Measurements from ENCODE around the gene RPS14. TPM values are rescaled to one million over a fixed set of nuclear protein-coding genes. Genes with fewer than 3 reads are reported as not detected.
A peak's percentile ranks its signal among the peaks of the same experiment; 100 is the strongest.

The RPS14 gene
- total and polyA plus RNA-seq, 12 donors, result 984 to 4,233 (median 1,252) TPM

DNA sequence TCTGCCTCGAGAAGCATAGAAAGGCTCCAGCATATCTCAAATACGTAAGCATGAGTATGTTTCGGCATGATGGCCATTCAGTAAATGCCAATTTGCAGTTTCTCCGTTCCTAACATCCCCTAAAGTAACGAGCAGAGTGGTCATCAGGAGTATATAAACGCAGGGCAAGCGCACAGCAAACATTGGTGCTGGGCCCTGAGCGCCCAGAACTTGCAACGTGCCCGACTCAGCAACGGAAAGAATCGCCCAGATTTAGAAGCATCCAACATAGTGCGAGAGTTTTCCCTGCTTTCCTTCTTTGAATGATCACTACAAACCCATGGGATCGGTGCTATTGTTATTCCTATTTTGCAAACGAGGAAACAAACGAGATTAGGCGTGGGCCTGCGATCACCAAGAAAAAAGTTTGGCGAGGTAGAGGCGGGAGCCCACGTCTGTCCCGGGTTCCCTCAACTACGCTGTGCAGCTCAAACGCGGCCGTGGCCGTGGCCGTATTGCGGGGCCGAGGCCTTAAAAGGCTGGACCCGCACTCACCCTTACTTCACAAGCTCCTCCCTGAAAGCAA lies 505 bp downstream of the RPS14 start:
- WGBS, 2 donors, result 0 to 1% methylated on average over 31 of the region's 31 CpGs
- ATAC-seq, result peak; percentile 48 to 73 (median 62)
- TF ChIP-seq, protein P1, sequence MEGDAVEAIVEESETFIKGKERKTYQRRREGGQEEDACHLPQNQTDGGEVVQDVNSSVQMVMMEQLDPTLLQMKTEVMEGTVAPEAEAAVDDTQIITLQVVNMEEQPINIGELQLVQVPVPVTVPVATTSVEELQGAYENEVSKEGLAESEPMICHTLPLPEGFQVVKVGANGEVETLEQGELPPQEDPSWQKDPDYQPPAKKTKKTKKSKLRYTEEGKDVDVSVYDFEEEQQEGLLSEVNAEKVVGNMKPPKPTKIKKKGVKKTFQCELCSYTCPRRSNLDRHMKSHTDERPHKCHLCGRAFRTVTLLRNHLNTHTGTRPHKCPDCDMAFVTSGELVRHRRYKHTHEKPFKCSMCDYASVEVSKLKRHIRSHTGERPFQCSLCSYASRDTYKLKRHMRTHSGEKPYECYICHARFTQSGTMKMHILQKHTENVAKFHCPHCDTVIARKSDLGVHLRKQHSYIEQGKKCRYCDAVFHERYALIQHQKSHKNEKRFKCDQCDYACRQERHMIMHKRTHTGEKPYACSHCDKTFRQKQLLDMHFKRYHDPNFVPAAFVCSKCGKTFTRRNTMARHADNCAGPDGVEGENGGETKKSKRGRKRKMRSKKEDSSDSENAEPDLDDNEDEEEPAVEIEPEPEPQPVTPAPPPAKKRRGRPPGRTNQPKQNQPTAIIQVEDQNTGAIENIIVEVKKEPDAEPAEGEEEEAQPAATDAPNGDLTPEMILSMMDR (IDR thresholded peaks at IDR 0.05), result no peak
- Histone ChIP-seq H3K27me3 (no peaks in the 10 kb centered on the region), H3K36me3 (peaks cover 0 to 41% (median 38%) of the 10 kb centered on the region in 9 donors), H3K27ac (peak overlapping the region; percentile 89 to 99 (median 97)), H3K4me3 (peak overlapping the region; percentile 45 to 97 (median 84)), H3K4me1 (peaks cover 7 to 45% (median 18%) of the 10 kb centered on the region in 9 donors), H3K9me3 (peaks cover 0 to 5% (median 0%) of the 10 kb centered on the region in 11 donors)
- intact Hi-C loops (cut with DNase I), result loop anchor here in 1 of 10 donors (5.0 kb wide), 1 partner anchor 92 kb away; the partner anchor contains the start of gene TCOF1
- DNase-seq, result no peak

DNA sequence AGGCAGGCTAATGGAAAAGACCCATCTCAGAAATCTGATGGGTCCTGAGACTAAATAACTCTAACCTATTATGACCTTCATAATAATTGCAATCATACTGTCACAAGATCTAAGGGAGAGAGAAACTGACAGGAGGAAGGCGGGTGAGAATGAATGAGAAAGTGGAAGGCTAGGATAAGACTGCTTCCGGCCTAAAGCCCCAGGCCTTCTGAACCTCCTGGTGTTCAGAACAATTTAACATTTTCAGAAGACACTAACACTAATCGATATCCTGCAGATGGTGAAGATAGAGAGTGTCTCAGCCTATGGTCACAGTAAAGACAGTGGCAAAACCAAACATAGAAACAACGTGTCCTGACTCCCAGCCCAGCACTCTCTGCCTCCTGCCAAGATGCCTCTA lies 1.2 kb downstream of the RPS14 start:
- no peak for ATAC-seq

DNA sequence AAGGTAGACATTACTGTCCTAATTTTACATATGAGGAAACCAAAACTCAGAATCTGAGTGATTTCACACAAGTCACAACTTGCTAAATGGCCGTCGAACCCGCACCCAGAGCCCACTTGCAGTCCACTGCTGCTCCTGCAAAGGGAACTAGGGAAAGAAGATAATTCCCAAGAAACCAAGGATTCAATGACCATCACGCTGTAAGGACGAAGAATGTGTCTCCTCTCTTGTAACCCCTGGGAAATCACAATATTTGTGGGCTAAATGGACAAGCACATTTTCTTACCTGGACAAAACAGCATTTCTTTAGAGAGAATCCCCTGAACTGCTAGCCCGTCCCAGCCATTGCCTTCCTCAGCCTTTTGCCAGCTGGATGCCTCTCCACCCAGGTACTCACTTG lies 2.4 kb downstream of the RPS14 start:
- intact Hi-C loops (cut with DNase I), result loop anchor here in 1 of 10 donors (5.0 kb wide), 1 partner anchor 90 kb away; the partner anchor contains the start of gene TCOF1
- Histone ChIP-seq H3K36me3 (peaks cover 0 to 59% (median 49%) of the 10 kb centered on the region in 9 donors), H3K4me3 (no peak overlapping the region), H3K4me1 (peaks cover 7 to 35% (median 23%) of the 10 kb centered on the region in 9 donors), H3K27me3 (no peaks in the 10 kb centered on the region), H3K9me3 (peaks cover 0 to 5% (median 0%) of the 10 kb centered on the region in 11 donors), H3K27ac (peak overlapping the region in 1 of 10 donors; percentile 98)
- ATAC-seq, result no peak
- WGBS, 2 donors, result 87 to 91% methylated on average over 6 of the region's 6 CpGs
- no peak for DNase-seq
- TF ChIP-seq, protein P1 (IDR thresholded peaks at IDR 0.05), result no peak

More for the DNA sequence above, 1.2 kb downstream of the RPS14 start:
- Histone ChIP-seq H3K27me3 (no peaks in the 10 kb centered on the region), H3K9me3 (peaks cover 0 to 5% (median 0%) of the 10 kb centered on the region in 11 donors), H3K4me3 (peak overlapping the region; percentile 45 to 97 (median 84)), H3K27ac (peak overlapping the region in 7 of 10 donors; percentile 93 to 99 (median 98)), H3K36me3 (peaks cover 0 to 48% (median 45%) of the 10 kb centered on the region in 9 donors), H3K4me1 (peaks cover 7 to 38% (median 18%) of the 10 kb centered on the region in 9 donors)
- TF ChIP-seq, protein P1 (IDR thresholded peaks at IDR 0.05), result no peak
- intact Hi-C loops (cut with DNase I), result loop anchor here in 1 of 10 donors (5.0 kb wide), 1 partner anchor 91 kb away; the partner anchor contains the start of gene TCOF1
- no peak for DNase-seq
- 22 to 28% methylated on average over 4 of the region's 4 CpGs for WGBS, 2 donors

DNA sequence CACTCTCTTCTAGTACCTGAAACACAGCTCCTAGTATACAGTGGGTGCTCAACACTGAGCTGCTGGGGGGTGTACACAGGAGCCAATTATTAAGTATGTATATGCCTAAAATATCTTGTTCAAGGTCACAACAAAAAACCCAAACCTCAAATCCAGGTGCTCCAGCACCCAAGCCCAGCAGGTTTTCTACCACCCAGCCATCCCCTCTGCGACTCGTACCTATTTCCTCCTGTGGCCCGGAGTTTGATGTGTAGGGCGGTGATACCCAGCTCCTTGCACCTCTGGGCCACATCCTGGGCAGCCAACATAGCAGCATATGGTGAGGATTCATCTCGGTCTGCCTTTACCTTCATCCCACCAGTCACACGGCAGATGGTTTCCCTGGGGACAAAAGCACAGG lies 3.0 kb downstream of the RPS14 start:
- DNase-seq (no peak), ATAC-seq (no peak)
- Histone ChIP-seq H3K9me3 (peaks cover 0 to 5% (median 0%) of the 10 kb centered on the region in 11 donors), H3K4me3 (no peak overlapping the region), H3K4me1 (peaks cover 7 to 37% (median 26%) of the 10 kb centered on the region in 9 donors), H3K36me3 (peaks cover 0 to 64% (median 49%) of the 10 kb centered on the region in 9 donors), H3K27ac (no peak overlapping the region), H3K27me3 (no peaks in the 10 kb centered on the region)
- WGBS, 2 donors, result 90 to 93% methylated on average over 6 of the region's 6 CpGs
- TF ChIP-seq, protein P1 (IDR thresholded peaks at IDR 0.05), result no peak
- intact Hi-C loops (cut with DNase I), result loop anchor here in 1 of 10 donors (5.0 kb wide), 1 partner anchor 89 kb away; the partner anchor contains the start of gene TCOF1
